Suprapubic skin (tissue), 3 donors: Measurements from ENCODE around the gene NOXO1.

ENCODE experiments used
- POLR2A ChIP-seq, 2 donors: fragments of 450-650 bp; IDR thresholded peaks; one replicate each; pipeline ENCODE4 v1.6.1; 2017; ENCODE audit warnings: antibody characterized with exemption in 2 of 2, mild to moderate bottlenecking in 2 of 2, moderate library complexity in 2 of 2
- TF ChIP-seq, protein P1 (sequence below), 2 donors: fragments of 200-600 bp in 1 of 2; fragments of 450-650 bp in 1 of 2; sonication (generic) in 1 of 2; IDR thresholded peaks; one replicate each; pipeline ENCODE4 v1.5.1; 2016 to 2019; ENCODE audit warnings: antibody characterized with exemption in 2 of 2, mild to moderate bottlenecking in 1 of 2, moderate library complexity in 1 of 2

DNA sequence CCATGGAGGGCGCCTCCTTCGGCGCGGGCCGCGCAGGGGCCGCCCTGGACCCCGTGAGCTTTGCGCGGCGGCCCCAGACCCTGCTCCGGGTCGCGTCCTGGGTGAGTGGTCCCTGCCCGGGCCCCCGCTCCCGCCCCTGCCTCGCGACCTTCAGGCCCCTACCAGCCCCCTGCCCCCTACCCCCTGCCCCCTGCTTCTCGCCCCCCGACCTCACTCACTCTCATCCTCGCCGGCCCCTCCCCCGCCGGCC, 8.8 kb upstream of the NOXO1 start:
- TF ChIP-seq, protein P1, sequence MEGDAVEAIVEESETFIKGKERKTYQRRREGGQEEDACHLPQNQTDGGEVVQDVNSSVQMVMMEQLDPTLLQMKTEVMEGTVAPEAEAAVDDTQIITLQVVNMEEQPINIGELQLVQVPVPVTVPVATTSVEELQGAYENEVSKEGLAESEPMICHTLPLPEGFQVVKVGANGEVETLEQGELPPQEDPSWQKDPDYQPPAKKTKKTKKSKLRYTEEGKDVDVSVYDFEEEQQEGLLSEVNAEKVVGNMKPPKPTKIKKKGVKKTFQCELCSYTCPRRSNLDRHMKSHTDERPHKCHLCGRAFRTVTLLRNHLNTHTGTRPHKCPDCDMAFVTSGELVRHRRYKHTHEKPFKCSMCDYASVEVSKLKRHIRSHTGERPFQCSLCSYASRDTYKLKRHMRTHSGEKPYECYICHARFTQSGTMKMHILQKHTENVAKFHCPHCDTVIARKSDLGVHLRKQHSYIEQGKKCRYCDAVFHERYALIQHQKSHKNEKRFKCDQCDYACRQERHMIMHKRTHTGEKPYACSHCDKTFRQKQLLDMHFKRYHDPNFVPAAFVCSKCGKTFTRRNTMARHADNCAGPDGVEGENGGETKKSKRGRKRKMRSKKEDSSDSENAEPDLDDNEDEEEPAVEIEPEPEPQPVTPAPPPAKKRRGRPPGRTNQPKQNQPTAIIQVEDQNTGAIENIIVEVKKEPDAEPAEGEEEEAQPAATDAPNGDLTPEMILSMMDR (IDR thresholded peaks at IDR 0.05), result no peak
- no peak for TF ChIP-seq POLR2A (IDR thresholded peaks at IDR 0.05)
